Lung (tissue), 12 donors: Measurements from ENCODE around the gene IHH. TPM values are rescaled to one million over a fixed set of nuclear protein-coding genes. Genes with fewer than 3 reads are reported as not detected.

Experiments used
- ATAC-seq: fragments of 200-7000 bp; cut with Tn5 transposase; one replicate; pipeline ENCODE4 v1.9.1; 2020; ENCODE audit warnings: moderate number of reproducible peaks; ENCODE audit not compliant: insufficient read depth, low FRiP score
- DNase-seq, 3 donors: peaks; one replicate each; pipeline ENCODE4 v3.0.0-alpha.2; 2013 to 2017
- H3K27ac ChIP-seq, 2 donors: one replicate each; pipeline ENCODE4 v1.5.1; 2013; ENCODE audit warnings: mild to moderate bottlenecking in 2 of 2, moderate library complexity in 2 of 2, control low read depth in 1 of 2, inconsistent platforms in 1 of 2, low read depth in 1 of 2, low read length in 1 of 2
- H3K27me3 ChIP-seq, 3 donors: one replicate each; pipeline ENCODE4 v1.5.1; 2013; ENCODE audit warnings: low read length in 2 of 3; ENCODE audit not compliant: control insufficient read depth in 3 of 3, insufficient read depth in 3 of 3
- H3K36me3 ChIP-seq, 4 donors: one replicate each; pipeline ENCODE4 v1.5.1; 2013; ENCODE audit warnings: low read length in 4 of 4, mild to moderate bottlenecking in 1 of 4, moderate library complexity in 1 of 4; ENCODE audit not compliant: control insufficient read depth in 4 of 4, insufficient read depth in 4 of 4
- H3K4me1 ChIP-seq, 5 donors: one replicate each; pipeline ENCODE4 v1.5.1; 2013; ENCODE audit warnings: low read length in 5 of 5, mild to moderate bottlenecking in 2 of 5, moderate library complexity in 1 of 5; ENCODE audit not compliant: control insufficient read depth in 5 of 5, insufficient read depth in 5 of 5
- H3K4me3 ChIP-seq: one replicate; pipeline ENCODE4 v1.5.1; 2013; ENCODE audit warnings: mild to moderate bottlenecking, control low read depth, moderate library complexity
- H3K9ac ChIP-seq, 2 donors: one replicate each; pipeline ENCODE4 v1.5.1; 2013; ENCODE audit warnings: low read length in 2 of 2, control low read depth in 1 of 2; ENCODE audit not compliant: insufficient read depth in 1 of 2
- H3K9me3 ChIP-seq, 4 donors: one replicate each; pipeline ENCODE4 v1.5.1; 2013; ENCODE audit warnings: low read length in 3 of 4, mild to moderate bottlenecking in 1 of 4, moderate library complexity in 1 of 4; ENCODE audit not compliant: control insufficient read depth in 4 of 4, insufficient read depth in 3 of 4
- WGBS, 2 donors: extraction: QIAGEN DNeasy Blood & Tissue Kit; methylation state at CpG; one replicate each; pipeline ENCODE4 v1.1.7; 2013; 5-methylcytosine and 5-hydroxymethylcytosine counted together
- polyA plus RNA-seq, 2 donors: library from polyadenylated mRNA; stranded (reverse); fragments of 200-250 nt; gene quantifications; one replicate each; pipeline ENCODE4 v1.2.1, GENCODE V29; 2013
- total RNA-seq, 2 donors: library from RNA; depleted of rRNA in 1 of 2; stranded (reverse); fragments of >200 nt in 1 of 2; gene quantifications; one replicate each; pipeline ENCODE4 v1.2.1, GENCODE V29; 2014 to 2021
- TF ChIP-seq, protein P1 (sequence below): IDR thresholded peaks from 2 replicates; pipeline ENCODE4 v1.5.1; 2012; ENCODE audit warnings: mild to moderate bottlenecking; ENCODE audit errors: control extremely low read depth, extremely low read depth
- donor health status: control.
- donor health status: control.
- donor health status: Bipolar disorder and iron deficiency.
- donor health status: healthy.
- donor health status: DM: yes; HTN: yes; CAD: no.

Gene IHH
- total and polyA plus RNA-seq, 4 donors = 0.55 to 4.4 (median 2.0) TPM

DNA sequence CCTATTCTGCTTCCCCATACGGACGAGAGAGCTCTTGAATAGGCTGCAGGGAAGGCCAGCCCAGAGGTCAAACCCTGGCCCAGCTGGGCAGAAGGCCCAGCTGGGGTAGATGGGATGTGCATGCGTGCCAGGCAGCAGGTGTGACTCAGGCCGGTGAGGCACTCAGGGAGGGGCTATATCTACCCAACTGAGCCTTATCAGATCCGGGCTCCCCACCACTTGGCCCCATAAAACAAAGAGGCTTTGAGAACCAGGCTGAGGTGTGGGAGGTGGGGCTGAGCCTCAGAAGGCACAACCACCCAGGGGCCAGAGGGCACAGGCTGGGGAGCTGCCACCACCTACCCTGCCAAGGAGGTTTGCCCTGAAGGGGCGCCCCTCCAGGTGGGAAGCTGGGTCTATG is 11.4 kb downstream of the IHH start:
- H3K27me3 ChIP-seq = peaks cover 0 to 4% (median 0%) of the 10 kb centered on the region in 3 donors
- no peak overlapping the region for H3K27ac ChIP-seq
- no peaks in the 10 kb centered on the region for H3K36me3 ChIP-seq
- H3K4me3 ChIP-seq = no peak overlapping the region
- TF ChIP-seq, protein P1, sequence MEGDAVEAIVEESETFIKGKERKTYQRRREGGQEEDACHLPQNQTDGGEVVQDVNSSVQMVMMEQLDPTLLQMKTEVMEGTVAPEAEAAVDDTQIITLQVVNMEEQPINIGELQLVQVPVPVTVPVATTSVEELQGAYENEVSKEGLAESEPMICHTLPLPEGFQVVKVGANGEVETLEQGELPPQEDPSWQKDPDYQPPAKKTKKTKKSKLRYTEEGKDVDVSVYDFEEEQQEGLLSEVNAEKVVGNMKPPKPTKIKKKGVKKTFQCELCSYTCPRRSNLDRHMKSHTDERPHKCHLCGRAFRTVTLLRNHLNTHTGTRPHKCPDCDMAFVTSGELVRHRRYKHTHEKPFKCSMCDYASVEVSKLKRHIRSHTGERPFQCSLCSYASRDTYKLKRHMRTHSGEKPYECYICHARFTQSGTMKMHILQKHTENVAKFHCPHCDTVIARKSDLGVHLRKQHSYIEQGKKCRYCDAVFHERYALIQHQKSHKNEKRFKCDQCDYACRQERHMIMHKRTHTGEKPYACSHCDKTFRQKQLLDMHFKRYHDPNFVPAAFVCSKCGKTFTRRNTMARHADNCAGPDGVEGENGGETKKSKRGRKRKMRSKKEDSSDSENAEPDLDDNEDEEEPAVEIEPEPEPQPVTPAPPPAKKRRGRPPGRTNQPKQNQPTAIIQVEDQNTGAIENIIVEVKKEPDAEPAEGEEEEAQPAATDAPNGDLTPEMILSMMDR = no peak
- WGBS, 2 donors = 69 to 70% methylated on average over 6 of the region's 6 CpGs
- no peak for ATAC-seq
- DNase-seq = no peak
- no peaks in the 10 kb centered on the region for H3K4me1 ChIP-seq
- H3K9me3 ChIP-seq = no peaks in the 10 kb centered on the region
- H3K9ac ChIP-seq = no peak overlapping the region

DNA sequence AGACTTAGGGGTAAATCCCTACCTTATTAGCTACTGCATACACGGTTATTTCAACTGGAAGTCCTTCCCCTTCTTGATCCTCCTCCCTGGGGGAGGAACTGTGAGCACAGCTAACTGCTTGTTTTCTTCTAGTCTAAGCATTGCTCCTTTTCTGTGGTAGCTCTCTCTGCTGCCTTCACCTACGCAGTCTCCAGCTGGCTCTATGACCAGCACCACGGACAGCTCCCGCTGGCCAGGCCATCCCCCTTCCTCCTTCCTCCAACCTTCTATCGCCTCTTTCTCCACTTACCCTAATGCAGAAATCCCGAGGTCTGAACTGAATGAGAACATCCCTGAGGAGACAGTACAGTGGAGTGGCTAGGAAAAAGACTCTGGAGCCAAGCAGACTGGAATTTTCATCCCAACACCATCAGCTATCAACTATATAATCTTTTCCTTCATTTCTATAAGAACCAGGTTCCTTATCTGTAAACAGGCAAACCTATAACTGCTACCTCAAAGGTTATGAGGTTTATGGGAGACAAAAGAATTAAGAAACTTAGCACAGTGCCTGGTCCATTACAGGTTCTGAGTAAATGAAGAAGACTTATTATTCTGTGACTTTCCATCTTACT is 14.7 kb downstream of the IHH start:
- Histone ChIP-seq H3K27me3 (peaks cover 0 to 18% (median 9%) of the 10 kb centered on the region in 3 donors), H3K36me3 (no peaks in the 10 kb centered on the region), H3K9me3 (no peaks in the 10 kb centered on the region), H3K9ac (no peak overlapping the region), H3K4me3 (no peak overlapping the region), H3K4me1 (no peaks in the 10 kb centered on the region), H3K27ac (no peak overlapping the region)
- peak; percentile 60 to 75 (median 67) for DNase-seq
- ATAC-seq = no peak
- TF ChIP-seq, protein P1 = no peak
- 6 to 7% methylated on average over 6 of the region's 6 CpGs for WGBS, 2 donors

DNA sequence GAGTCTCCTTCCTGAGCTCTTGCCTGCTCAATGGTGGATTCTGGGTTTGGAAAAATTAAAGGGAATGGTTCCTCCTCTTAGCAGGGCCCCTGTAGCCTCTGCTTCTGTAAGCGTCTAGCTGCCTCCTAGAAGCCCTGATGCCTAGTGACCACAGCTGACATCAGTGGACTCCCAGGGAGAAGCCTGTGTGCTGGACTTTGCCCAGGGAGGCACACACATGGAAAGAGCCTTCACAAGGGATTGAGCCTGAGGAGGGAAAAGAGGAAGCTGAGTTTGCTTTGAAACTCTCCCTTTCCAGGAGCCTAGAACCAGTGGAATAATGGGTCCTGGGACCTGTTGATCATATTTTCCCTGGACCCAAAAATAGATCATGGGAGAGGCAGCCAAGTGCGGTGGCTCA is 18.0 kb downstream of the IHH start:
- DNase-seq (no peak), ATAC-seq (no peak)
- no peak overlapping the region for H3K4me3 ChIP-seq
- peaks cover 0 to 4% (median 0%) of the 10 kb centered on the region in 4 donors for H3K9me3 ChIP-seq
- WGBS, 2 donors = 74 to 75% methylated on average over 2 of the region's 2 CpGs
- H3K4me1 ChIP-seq = no peaks in the 10 kb centered on the region
- peaks cover 0 to 21% (median 15%) of the 10 kb centered on the region in 3 donors for H3K27me3 ChIP-seq
- H3K36me3 ChIP-seq = no peaks in the 10 kb centered on the region
- TF ChIP-seq, protein P1 = no peak
- no peak overlapping the region for H3K27ac ChIP-seq
- H3K9ac ChIP-seq = no peak overlapping the region

DNA sequence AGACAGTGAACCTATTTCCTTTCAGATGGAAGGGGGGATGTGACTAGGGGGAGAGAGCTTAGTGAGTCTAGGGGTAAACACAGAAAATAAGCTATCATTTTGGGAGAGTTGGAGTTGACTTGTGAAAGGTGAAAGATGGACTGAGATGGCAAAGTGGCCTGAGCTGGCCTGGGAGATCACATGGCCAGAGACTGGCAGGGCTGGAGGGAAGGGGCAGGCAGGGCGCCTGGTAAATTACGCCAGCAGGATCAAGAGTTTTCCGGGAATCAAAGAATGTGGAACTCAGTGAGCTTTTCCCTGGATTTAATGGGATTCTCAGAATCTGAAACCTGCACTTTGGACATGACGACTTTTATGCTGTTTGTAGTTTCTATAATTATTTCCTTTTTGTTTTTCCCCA is 18.6 kb downstream of the IHH start:
- Histone ChIP-seq H3K9ac (no peak overlapping the region), H3K4me1 (no peaks in the 10 kb centered on the region), H3K36me3 (no peaks in the 10 kb centered on the region), H3K9me3 (peaks cover 0 to 4% (median 0%) of the 10 kb centered on the region in 4 donors), H3K27ac (no peak overlapping the region), H3K27me3 (peaks cover 0 to 21% (median 15%) of the 10 kb centered on the region in 3 donors), H3K4me3 (no peak overlapping the region)
- TF ChIP-seq, protein P1 = no peak
- DNase-seq (no peak), ATAC-seq (no peak)
- 73 to 86% methylated on average over 4 of the region's 4 CpGs for WGBS, 2 donors
